GM23338 (cell line): Measurements from ENCODE around the gene ZNF267. TPM values are rescaled to one million over a fixed set of nuclear protein-coding genes. Genes with fewer than 3 reads are reported as not detected.
A peak's percentile ranks its signal among the peaks of the same experiment; 100 is the strongest.

Experiments
- ATAC-seq: fragments of 200-7000 bp; cut with Tn5 transposase; 3 replicates; pipeline ENCODE4 v1.9.1; 2020
- DNase-seq: peaks from one replicate; pipeline ENCODE4 v3.0.0-alpha.2; 2015; ENCODE audit warnings: low spot score
- H2AFZ ChIP-seq: fragments of 200-600 bp; sonication (generic); 2 replicates; pipeline ENCODE4 v1.8.0; 2016; ENCODE audit warnings: antibody characterized with exemption, mild to moderate bottlenecking, moderate library complexity
- H3F3A ChIP-seq: fragments of 200-600 bp; sonication (generic); replicated peaks from 2 replicates; pipeline ENCODE4 v1.8.0; 2017; ENCODE audit warnings: antibody characterized with exemption, mixed run types, low read depth
- H3K27ac ChIP-seq: fragments of 200-600 bp; sonication (generic); 2 replicates; pipeline ENCODE4 v1.6.1; 2016; ENCODE audit warnings: low read depth
- H3K27me3 ChIP-seq: fragments of 200-600 bp; sonication (generic); 2 replicates; pipeline ENCODE4 v1.8.0; 2016; ENCODE audit warnings: mild to moderate bottlenecking, mixed run types, moderate library complexity; ENCODE audit not compliant: insufficient read depth
- H3K36me3 ChIP-seq: fragments of 200-600 bp; sonication (generic); 2 replicates; pipeline ENCODE4 v1.8.0; 2016; ENCODE audit warnings: mild to moderate bottlenecking; ENCODE audit not compliant: insufficient read depth
- H3K4me1 ChIP-seq: fragments of 200-600 bp; sonication (generic); 2 replicates; pipeline ENCODE4 v1.8.0; 2016; ENCODE audit warnings: mild to moderate bottlenecking, moderate library complexity; ENCODE audit not compliant: insufficient read depth
- H3K4me2 ChIP-seq: fragments of 200-600 bp; sonication (generic); 2 replicates; pipeline ENCODE4 v1.7.1; 2017; ENCODE audit warnings: mixed run types
- H3K4me3 ChIP-seq: fragments of 200-600 bp; sonication (generic); 2 replicates; pipeline ENCODE4 v1.6.1; 2016; ENCODE audit warnings: mixed run types
- H3K79me2 ChIP-seq: fragments of 200-600 bp; sonication (generic); replicated peaks from 2 replicates; pipeline ENCODE4 v1.8.0; 2017; ENCODE audit warnings: mild to moderate bottlenecking; ENCODE audit not compliant: insufficient read depth
- H3K9me2 ChIP-seq: fragments of 200-600 bp; sonication (generic); 2 replicates; pipeline ENCODE4 v1.8.0; 2017; ENCODE audit not compliant: insufficient read depth
- H4K20me1 ChIP-seq: fragments of 200-600 bp; sonication (generic); replicated peaks from 2 replicates; pipeline ENCODE4 v1.8.0; 2017; ENCODE audit warnings: mild to moderate bottlenecking; ENCODE audit not compliant: insufficient read depth
- H3K27ac Mint-ChIP-seq: 2 replicates; pipeline ENCODE4 v1.8.0; 2020; ENCODE audit warnings: inconsistent platforms, mild to moderate bottlenecking, moderate library complexity, mixed read lengths
- H3K27me3 Mint-ChIP-seq: 3 replicates; pipeline ENCODE4 v1.8.0; 2022; ENCODE audit warnings: low read depth, mild to moderate bottlenecking, moderate library complexity, mixed read lengths, inconsistent platforms; ENCODE audit not compliant: insufficient read depth, poor library complexity
- H3K36me3 Mint-ChIP-seq: 3 replicates; pipeline ENCODE4 v1.8.0; 2021; ENCODE audit warnings: low read depth, mild to moderate bottlenecking, inconsistent platforms, moderate library complexity, mixed read lengths
- H3K4me1 Mint-ChIP-seq: 3 replicates; pipeline ENCODE4 v1.8.0; 2020; ENCODE audit warnings: mild to moderate bottlenecking, inconsistent platforms, mixed read lengths
- H3K4me3 Mint-ChIP-seq: 3 replicates; pipeline ENCODE4 v1.8.0; 2021; ENCODE audit warnings: moderate library complexity, mild to moderate bottlenecking, inconsistent platforms, mixed read lengths
- H3K9me3 Mint-ChIP-seq: 3 replicates; pipeline ENCODE4 v1.8.0; 2020; ENCODE audit warnings: moderate library complexity, mild to moderate bottlenecking, inconsistent platforms, mixed read lengths
- CTCF ChIP-seq, 2 experiments: fragments of 200-600 bp in 1 of 2; sonication (generic) in 1 of 2; conservative IDR thresholded peaks; 2 replicates each; pipeline versions ENCODE4 v1.5.1 to v1.6.1; 2016 to 2017; ENCODE audit warnings: antibody characterized with exemption in 2 of 2, low read depth in 2 of 2, mild to moderate bottlenecking in 2 of 2, moderate library complexity in 1 of 2
- ETS1 ChIP-seq: IDR thresholded peaks from 2 replicates; pipeline ENCODE4 v1.6.1; 2016; ENCODE audit warnings: antibody characterized with exemption
- EZH2 ChIP-seq: fragments of 200-600 bp; sonication (generic); IDR thresholded peaks from one replicate; pipeline ENCODE4 v1.8.0; 2017; ENCODE audit warnings: antibody characterized with exemption, mild to moderate bottlenecking, low read depth; ENCODE audit not compliant: unreplicated experiment
- EZH2phosphoT487 ChIP-seq: fragments of 200-600 bp; sonication (generic); IDR thresholded peaks from one replicate; pipeline ENCODE4 v1.8.1; 2018; ENCODE audit warnings: antibody characterized with exemption; ENCODE audit not compliant: unreplicated experiment
- JUNB ChIP-seq: IDR thresholded peaks from one replicate; pipeline ENCODE4 v1.6.1; 2016; ENCODE audit warnings: antibody characterized with exemption; ENCODE audit not compliant: unreplicated experiment
- POLR2AphosphoS5 ChIP-seq: IDR thresholded peaks from 2 replicates; pipeline ENCODE4 v1.6.1; 2016; ENCODE audit warnings: antibody characterized with exemption, low read depth
- REST ChIP-seq: IDR thresholded peaks from one replicate; pipeline ENCODE4 v1.6.1; 2018; ENCODE audit warnings: antibody characterized with exemption; ENCODE audit not compliant: unreplicated experiment
- STAT1 ChIP-seq: IDR thresholded peaks from one replicate; pipeline ENCODE4 v1.6.1; 2016; ENCODE audit warnings: antibody characterized with exemption; ENCODE audit not compliant: unreplicated experiment
- ZNF114 ChIP-seq: fragments of 250-450 bp; sonication (Bioruptor Pico); IDR thresholded peaks from 2 replicates; pipeline ENCODE4 v1.5.0; 2020; ENCODE audit warnings: mild to moderate bottlenecking, moderate library complexity
- ZNF331 ChIP-seq: fragments of 250-450 bp; sonication (Bioruptor Pico); IDR thresholded peaks from 2 replicates; pipeline ENCODE4 v1.5.0; 2020; ENCODE audit warnings: low read depth, mild to moderate bottlenecking, moderate library complexity
- ZNF462 ChIP-seq: fragments of 250-450 bp; sonication (Bioruptor Pico); IDR thresholded peaks from 2 replicates; pipeline ENCODE4 v1.5.0; 2020; ENCODE audit warnings: mild to moderate bottlenecking, moderate library complexity
- polyA plus RNA-seq: library from polyadenylated mRNA; unstranded; fragments of >200 nt; fragmentation: Nextera tagmentation; extraction: Ambion mirVana; gene quantifications from 2 replicates; pipeline ENCODE4 v1.2.1, GENCODE V29; 2016
- total RNA-seq: library from RNA; depleted of rRNA; stranded (reverse); fragments of >200 nt; shearing (Covaris generic); gene quantifications from 2 replicates; pipeline ENCODE4 v1.2.3, GENCODE V29; 2014

Gene ZNF267
- total and polyA plus RNA-seq, 2 experiments from 2014 or later: 13.8 to 31.7 TPM

- Histone ChIP-seq H2AFZ (peak overlapping the region; percentile 93), H4K20me1 (peaks cover 22% of the 10 kb centered on the region), H3K4me1 (peaks cover 16% of the 10 kb centered on the region), H3K36me3 (no peaks in the 10 kb centered on the region), H3K9me2 (no peaks in the 10 kb centered on the region), H3K4me3 (peak overlapping the region; percentile 98), H3K27me3 (no peaks in the 10 kb centered on the region), H3K4me2 (peak overlapping the region; percentile 90), H3K79me2 (peaks cover 56% of the 10 kb centered on the region), H3K27ac (peak overlapping the region; percentile 94; the same call in 1 of the 2 replicates), H3F3A (no peaks in the 10 kb centered on the region)
- no peak for TF ChIP-seq JUNB
- TF ChIP-seq POLR2AphosphoS5: no peak
- TF ChIP-seq EZH2: no peak
- TF ChIP-seq CTCF (conservative IDR thresholded peaks at IDR 0.05; ENCODE audit: low read depth in 2 of 2): no peak
- no peak for TF ChIP-seq REST
- no peak for TF ChIP-seq ZNF331 (CRISPR knock-in tag)
- no peak for TF ChIP-seq ZNF462 (CRISPR knock-in tag)
- TF ChIP-seq EZH2phosphoT487: no peak
- TF ChIP-seq STAT1: no peak
- TF ChIP-seq ETS1: no peak
- TF ChIP-seq ZNF114: no peak
- H3K27me3 Mint-ChIP-seq: peaks cover 5% of the 10 kb centered on the region
- no peaks in the 10 kb centered on the region; the same call in 2 of the 3 replicates for H3K9me3 Mint-ChIP-seq
- no peak; the same call in 2 of the 3 replicates for ATAC-seq
- H3K36me3 Mint-ChIP-seq: peaks cover 17% of the 10 kb centered on the region
- H3K4me3 Mint-ChIP-seq: peak overlapping the region; percentile 95
- peaks cover 12% of the 10 kb centered on the region; the same call in 2 of the 3 replicates for H3K4me1 Mint-ChIP-seq
- H3K27ac Mint-ChIP-seq: peak overlapping the region; percentile 89
- no peak for DNase-seq
Observed at GRCh38 chr16:31874366-31875111, 932 bp downstream of the ZNF267 start.
